ENCODE measurements around the gene MISP.

GRCh38 chr19:782878-783668 lies 32.2 kb downstream of the MISP start:
- TF ChIP-seq CTCF (IDR thresholded peaks at IDR 0.05), result no peak
- no peak for TF ChIP-seq EZH2phosphoT487 (IDR thresholded peaks at IDR 0.05)

Data from neural progenitor cell (in vitro differentiated cells).